ENCODE data around the gene PSMD14.

The PSMD14 gene

DNA sequence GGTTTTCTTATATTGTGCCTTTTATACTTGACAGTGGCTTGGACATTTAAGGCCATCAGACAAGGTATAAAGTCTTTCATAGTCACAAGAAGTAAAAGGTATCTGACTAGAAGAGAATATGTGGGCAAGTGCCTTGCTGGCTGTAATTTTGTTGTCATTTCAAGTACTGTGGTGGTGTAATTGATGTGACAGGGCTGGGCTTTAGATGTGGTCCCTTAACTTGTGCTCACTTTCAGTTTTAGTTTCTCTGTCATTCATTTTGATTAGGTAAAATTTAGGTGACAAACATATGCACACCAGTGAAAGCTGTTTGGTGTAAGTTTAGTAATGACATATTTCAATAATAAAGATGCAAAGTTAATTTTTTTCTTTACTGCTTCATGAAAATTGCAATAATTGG, 76.6 kb downstream of the PSMD14 start:
- no peak for DNase-seq (ENCODE audit: low spot score)

- no peak for DNase-seq (ENCODE audit: low spot score)
These were observed 78.1 kb downstream of the PSMD14 start for GRCh38 chr2:161386228-161386824.

GRCh38 chr2:161388146-161388779, 80.0 kb downstream of the PSMD14 start:
- no peak for DNase-seq (ENCODE audit: low spot score)

- DNase-seq (ENCODE audit: low spot score): no peak
These were observed 83.7 kb downstream of the PSMD14 start for GRCh38 chr2:161391737-161392506.

- DNase-seq (ENCODE audit: low spot score): no peak
These were observed 91.9 kb downstream of the PSMD14 start for GRCh38 chr2:161400076-161400475.

GRCh38 chr2:161402297-161402696, 94.1 kb downstream of the PSMD14 start:
- DNase-seq (ENCODE audit: low spot score): no peak

DNA sequence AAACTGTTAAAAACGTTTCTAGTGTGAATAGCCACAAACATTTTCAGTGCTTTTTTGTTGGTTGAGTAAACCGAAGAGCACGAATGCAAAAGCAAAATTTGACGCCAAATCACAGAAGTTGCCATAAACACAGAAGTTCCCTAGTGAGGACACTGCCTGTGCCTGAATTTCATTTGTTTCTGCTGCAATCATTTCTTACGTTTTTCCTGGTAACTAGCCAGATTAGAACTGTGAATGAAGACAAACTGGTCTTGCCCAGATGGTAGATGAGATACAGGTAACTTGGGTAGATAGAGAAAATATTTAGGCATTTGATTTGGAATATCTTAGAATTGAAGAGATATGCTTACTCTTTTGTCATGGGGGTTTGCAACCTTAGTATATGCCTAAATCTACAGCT, 98.1 kb downstream of the PSMD14 start:
- DNase-seq (ENCODE audit: low spot score): no peak

DNA sequence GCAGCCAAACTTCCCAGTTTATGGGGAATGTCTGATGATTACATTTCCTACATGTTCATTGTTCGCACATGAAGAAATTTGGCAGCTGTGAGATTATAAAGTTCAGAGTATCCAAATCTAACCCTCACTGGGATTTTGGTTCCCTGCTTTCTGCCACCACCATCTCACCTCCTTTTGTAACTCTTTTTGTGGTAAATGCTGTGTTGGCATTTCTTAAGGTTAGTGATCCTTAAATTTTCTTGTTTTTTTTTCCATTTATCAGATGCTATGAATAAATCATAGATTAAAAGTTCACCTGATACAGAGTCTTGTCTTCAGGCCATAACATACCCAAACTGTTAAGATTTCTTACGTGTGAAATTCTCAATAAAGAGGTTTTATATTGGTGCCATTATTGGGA, 99.4 kb downstream of the PSMD14 start:
- DNase-seq (ENCODE audit: low spot score): no peak

DNA sequence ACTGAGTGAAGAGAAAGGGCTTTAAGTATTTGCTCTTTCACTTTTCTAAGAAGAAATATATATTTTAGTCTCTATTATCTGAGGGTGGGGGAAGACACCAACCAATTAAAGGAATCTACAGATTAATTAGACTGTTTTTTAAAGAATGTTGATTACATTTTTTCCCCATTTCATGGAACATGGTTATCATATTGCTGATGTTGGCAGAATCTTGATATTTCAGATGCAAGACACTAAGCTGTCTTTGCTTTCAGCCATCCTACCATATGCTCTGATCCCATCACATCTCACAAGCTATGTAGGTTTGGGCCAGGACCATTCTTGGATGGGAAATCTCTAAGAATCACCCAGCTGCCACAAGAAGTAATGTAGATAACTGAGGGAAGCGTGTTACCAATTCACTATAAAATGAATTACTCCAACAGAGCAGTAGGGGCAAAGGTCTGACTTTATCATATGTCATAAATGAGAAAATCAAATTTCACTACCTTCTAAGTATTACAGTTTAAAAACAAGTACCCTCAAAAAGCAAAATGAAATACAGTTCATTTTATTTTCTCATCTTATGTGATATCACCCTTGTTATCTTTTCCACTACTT, 101.2 kb downstream of the PSMD14 start:
- no peak for DNase-seq (ENCODE audit: low spot score)

- no peak for DNase-seq (ENCODE audit: low spot score)
These were observed 104.1 kb downstream of the PSMD14 start for GRCh38 chr2:161412346-161412745.

GRCh38 chr2:161414042-161415033, 106.1 kb downstream of the PSMD14 start:
- peak; percentile 15 for DNase-seq (ENCODE audit: low spot score)

DNA sequence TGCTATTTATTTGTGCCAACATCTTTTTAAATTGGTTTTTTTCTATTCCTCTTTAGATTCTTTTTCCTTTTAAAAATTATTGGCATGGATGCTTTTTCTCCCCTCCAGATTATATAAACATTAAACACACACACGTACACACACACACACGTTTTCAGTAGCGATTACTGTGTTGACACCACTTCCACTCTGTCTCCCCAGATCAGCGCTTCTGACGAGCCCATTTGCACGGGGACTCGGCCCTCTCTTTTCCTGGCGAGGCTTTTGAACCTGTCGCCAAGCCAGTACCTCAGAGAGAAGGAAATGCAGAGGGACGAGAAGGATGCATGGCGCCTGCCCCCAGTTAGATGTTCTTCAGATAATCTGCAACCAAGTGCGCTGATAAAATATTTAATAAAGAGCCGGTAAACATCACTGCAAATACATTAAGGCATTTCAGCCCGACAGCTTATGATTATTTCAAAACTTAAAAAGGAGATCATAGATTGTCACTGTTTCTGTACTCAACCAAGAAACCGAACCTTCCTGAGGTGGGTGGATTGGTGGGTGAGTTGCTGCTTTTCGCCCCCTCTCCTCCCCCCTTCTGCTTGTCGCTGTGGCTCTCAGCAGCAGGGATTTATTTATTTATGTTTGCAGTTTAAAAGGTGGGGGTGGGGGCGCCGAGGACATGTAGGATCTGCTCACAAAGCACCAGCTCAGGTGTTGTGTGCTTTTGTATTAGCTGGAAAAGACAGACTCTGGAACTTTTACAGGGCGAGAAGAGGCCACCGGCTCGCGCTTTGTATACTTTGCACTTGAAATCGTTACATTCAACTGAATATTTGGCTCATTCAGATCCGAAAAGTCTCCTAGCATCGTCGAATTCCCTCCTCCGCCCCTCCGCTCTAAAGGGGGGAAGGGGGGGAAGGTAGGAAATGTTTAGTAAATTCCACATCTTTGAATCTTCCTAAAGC, 107.1 kb downstream of the PSMD14 start:
- no peak for DNase-seq (ENCODE audit: low spot score)

DNA sequence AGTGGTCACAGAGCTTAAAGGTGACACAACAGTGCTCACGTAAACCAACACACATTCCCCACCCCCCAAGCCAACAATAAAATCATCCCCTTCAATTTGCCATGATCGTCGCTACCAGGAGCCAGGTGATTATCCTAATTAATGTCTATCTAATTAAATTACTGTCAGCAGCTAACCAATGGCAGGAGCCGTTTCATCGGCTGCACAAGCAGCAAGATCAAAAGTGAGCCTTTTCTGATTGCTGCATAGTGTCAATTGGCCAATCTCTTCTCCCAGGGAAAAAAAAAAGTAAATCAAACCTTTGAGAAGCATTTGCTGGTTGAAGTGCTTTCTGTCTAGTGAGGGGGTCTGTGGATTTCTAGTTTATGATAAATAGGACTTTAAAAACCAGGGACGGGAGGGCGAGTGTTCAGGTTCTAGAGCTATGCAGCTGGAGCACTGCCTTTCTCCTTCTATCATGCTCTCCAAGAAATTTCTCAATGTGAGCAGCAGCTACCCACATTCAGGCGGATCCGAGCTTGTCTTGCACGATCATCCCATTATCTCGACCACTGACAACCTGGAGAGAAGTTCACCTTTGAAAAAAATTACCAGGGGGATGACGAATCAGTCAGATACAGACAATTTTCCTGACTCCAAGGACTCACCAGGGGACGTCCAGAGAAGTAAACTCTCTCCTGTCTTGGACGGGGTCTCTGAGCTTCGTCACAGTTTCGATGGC, 107.9 kb downstream of the PSMD14 start, which contains the start of gene TBR1:
Gene TBR1, plus strand, starts transcription at position 311 of the 721 bp plus-strand sequence. Its CDS starts 114 bp downstream, at position 425.
- DNase-seq (ENCODE audit: low spot score): no peak

GRCh38 chr2:161416708-161417437, 108.6 kb downstream of the PSMD14 start:
- no peak for DNase-seq (ENCODE audit: low spot score)

DNA sequence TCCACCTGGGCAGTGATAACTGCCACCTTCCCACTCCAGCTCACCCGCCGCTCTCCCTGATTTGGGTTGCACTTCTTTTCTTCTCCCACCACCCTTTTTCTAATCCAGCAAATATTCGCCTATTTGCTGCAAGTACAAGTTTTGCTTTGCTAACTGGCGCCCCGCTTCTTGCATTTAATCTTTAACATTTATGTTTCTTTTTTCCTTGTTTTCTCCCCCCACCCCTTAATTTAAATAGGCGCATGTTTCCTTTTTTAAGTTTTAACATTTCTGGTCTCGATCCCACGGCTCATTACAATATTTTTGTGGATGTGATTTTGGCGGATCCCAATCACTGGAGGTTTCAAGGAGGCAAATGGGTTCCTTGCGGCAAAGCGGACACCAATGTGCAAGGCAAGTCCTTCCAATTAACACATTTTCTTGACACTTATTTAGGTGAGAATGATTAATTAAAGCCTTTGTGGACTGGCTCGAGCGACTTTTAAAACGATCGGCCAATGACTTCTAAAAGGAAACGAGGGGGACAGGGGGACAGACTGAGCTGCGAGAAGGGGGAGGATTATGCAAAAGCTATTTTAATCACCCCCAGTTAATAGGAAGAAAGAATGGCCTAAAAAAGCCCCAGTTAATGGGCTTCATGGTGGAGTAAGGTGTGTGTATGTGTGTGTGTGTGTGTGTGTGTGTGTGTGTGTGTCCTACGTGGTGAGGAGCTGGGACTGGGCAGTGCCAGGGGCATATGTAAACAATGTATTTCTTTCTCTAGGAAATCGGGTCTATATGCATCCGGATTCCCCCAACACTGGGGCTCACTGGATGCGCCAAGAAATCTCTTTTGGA, 109.4 kb downstream of the PSMD14 start:
- DNase-seq (ENCODE audit: low spot score): no peak

GRCh38 chr2:161418275-161418714, 110.1 kb downstream of the PSMD14 start:
- no peak for DNase-seq (ENCODE audit: low spot score)

DNA sequence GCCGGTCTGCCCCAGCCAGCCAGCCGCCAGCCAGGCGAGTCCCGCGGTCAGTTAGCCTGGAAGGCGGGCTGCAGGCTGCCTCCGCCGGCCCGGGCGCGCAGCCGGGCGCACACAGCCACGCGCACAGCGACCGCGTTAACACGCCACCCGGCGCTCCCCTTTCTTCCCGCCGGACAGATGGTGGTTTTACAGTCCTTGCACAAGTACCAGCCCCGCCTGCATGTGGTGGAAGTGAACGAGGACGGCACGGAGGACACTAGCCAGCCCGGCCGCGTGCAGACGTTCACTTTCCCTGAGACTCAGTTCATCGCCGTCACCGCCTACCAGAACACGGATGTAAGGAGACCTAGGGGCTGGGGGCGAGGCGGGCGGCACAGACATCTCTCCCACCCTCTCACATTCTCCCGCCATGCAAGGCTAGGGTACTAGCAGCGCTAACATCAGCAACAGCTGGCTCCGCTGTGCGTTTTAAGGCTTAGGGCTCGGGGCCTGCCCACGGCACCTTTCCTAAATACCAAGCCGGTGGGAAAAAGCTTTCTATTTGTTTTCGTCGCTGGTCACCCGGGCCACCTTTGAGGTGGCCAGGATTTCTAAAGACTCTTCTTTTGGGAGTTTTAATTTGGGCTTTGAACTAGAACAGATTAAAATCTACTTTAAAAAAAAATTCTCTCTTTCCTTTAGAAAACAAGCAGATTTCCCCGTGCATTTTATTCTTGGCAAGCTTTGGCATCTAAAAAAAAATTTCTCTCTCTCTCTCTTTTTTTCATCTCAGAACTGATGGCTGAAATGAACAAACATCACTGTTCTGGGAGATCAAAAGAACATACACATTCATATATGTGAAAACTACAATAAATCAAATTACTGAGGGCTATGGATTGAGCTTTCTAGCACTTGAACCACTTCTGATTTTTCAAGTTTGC, 110.8 kb downstream of the PSMD14 start:
- DNase-seq (ENCODE audit: low spot score): no peak

Measured in putamen (tissue), 1 donor.